Fibroblast of lung (primary cell): ENCODE data around the gene TJP1. TPM values are rescaled to one million over a fixed set of nuclear protein-coding genes. Genes with fewer than 3 reads are reported as not detected.

Experiments
- DNase-seq, 2 donors: peaks; one replicate each; pipeline versions ENCODE4 v3.0.0 to v3.0.0-alpha.2; 2010; ENCODE audit warnings: low read depth in 2 of 2
- H2AFZ ChIP-seq: 2 replicates; pipeline ENCODE4 v1.5.1; 2012; ENCODE audit warnings: low read length, control low read depth, inconsistent platforms
- H3K27ac ChIP-seq: 2 replicates; pipeline ENCODE4 v1.5.1; 2011; ENCODE audit warnings: low read length, control low read depth; ENCODE audit not compliant: insufficient read depth
- H3K27me3 ChIP-seq: 2 replicates; pipeline ENCODE4 v1.5.1; 2011; ENCODE audit warnings: mild to moderate bottlenecking, low read length; ENCODE audit not compliant: control insufficient read depth, insufficient read depth
- H3K36me3 ChIP-seq: 2 replicates; pipeline ENCODE4 v1.5.1; 2011; ENCODE audit warnings: low read length; ENCODE audit not compliant: control insufficient read depth, insufficient read depth
- H3K4me1 ChIP-seq: 2 replicates; pipeline ENCODE4 v1.5.1; 2011; ENCODE audit warnings: low read length; ENCODE audit not compliant: control insufficient read depth, insufficient read depth; ENCODE audit errors: extremely low read depth
- H3K4me2 ChIP-seq: 2 replicates; pipeline ENCODE4 v1.5.1; 2011; ENCODE audit warnings: low read length, control low read depth; ENCODE audit not compliant: insufficient read depth; ENCODE audit errors: extremely low read depth
- H3K4me3 ChIP-seq, 4 experiments: fragments of 200-600 bp in 1 of 4; sonication (generic) in 1 of 4; replicated peaks in 1 of 4; 2 replicates each; pipeline ENCODE4 v1.5.1; 2011 to 2016; ENCODE audit warnings: low read length in 4 of 4, low read depth in 3 of 4, mild to moderate bottlenecking in 3 of 4, control low read depth in 2 of 4, inconsistent platforms in 1 of 4, mixed read lengths in 1 of 4; ENCODE audit not compliant: insufficient read depth in 1 of 4; ENCODE audit errors: control extremely low read depth in 1 of 4
- H3K79me2 ChIP-seq: 2 replicates; pipeline ENCODE4 v1.5.1; 2012; ENCODE audit warnings: mild to moderate bottlenecking, low read length, inconsistent platforms; ENCODE audit not compliant: control insufficient read depth, insufficient read depth
- H3K9ac ChIP-seq: 2 replicates; pipeline ENCODE4 v1.5.1; 2011; ENCODE audit warnings: mild to moderate bottlenecking, low read length, control low read depth; ENCODE audit not compliant: insufficient read depth
- H3K9me3 ChIP-seq: 2 replicates; pipeline ENCODE4 v1.5.1; 2012; ENCODE audit warnings: low read depth, low read length; ENCODE audit not compliant: control insufficient read depth, insufficient read depth
- H4K20me1 ChIP-seq: 2 replicates; pipeline ENCODE4 v1.5.1; 2011; ENCODE audit warnings: low read length; ENCODE audit not compliant: control insufficient read depth, insufficient read depth; ENCODE audit errors: extremely low read depth
- CTCF ChIP-seq, 2 donors: IDR thresholded peaks in 1 of 2; conservative IDR thresholded peaks in 1 of 2; 1 replicate in 1 of 2; 2 replicates in 1 of 2; pipeline ENCODE4 v1.5.1; 2011 to 2012; ENCODE audit warnings: low read length in 2 of 2, control low read depth in 1 of 2, inconsistent platforms in 1 of 2, low read depth in 1 of 2, mild to moderate bottlenecking in 1 of 2
- EZH2 ChIP-seq: IDR thresholded peaks from 2 replicates; pipeline ENCODE4 v1.5.1; 2012; ENCODE audit warnings: low read length, control low read depth, mild to moderate bottlenecking; ENCODE audit errors: missing control alignments
- polyA plus RNA-seq, 2 donors: library from polyadenylated mRNA; depleted of rRNA in 1 of 2; stranded (reverse) in 1 of 2; unstranded in 1 of 2; fragments of >200 nt; gene quantifications; 2 replicates each; pipeline ENCODE4 v1.2.1, GENCODE V29; 2011 to 2012; ENCODE audit warnings: missing spikeins in 1 of 2
- total RNA-seq: library from RNA; depleted of rRNA; stranded (reverse); fragments of >200 nt; gene quantifications from 2 replicates; pipeline ENCODE4 v1.2.1, GENCODE V29; 2014

Gene TJP1
- total and polyA plus RNA-seq, 2 donors (not counting 1 experiment from before 2014, with no cell fraction given) = 53.7 to 110 TPM

DNA sequence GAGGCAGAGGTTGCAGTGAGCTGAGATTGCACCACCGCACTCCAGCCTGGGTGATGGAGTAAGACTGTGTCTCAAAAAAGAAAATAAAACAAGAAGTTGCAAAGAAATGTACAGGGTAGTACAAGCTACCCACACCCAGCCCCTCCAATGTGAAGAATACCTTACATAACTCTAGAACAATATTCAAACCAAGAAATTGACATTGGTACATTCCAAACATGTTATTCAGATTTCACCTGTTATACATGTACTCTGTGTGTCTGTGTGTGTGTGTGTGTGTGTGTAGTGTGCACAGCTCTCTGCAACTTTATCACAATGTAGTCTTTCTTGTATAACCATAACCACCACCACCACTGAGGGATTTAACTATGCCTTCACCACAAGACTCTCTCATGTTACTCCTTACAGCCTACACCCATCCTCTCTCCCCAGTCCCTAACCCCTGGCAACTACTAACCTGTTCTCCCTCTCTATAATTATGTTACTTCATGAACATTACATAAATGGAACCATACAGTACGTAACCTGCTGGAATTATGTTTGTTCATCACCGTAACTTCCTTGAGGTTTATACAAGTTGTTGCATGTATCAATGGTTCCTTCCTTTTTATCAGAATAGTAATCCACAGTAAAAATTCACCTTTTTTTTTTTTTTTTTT lies 16.2 kb upstream of the TJP1 start:
- H3K4me1 ChIP-seq = no peaks in the 10 kb centered on the region
- no peak for TF ChIP-seq CTCF (conservative IDR thresholded peaks at IDR 0.05 in 1 of 2, IDR thresholded peaks at IDR 0.05 in 1 of 2; ENCODE audit: low read depth in 1 of 2, low read length in 2 of 2)
- no peak for TF ChIP-seq EZH2
- H3K27ac ChIP-seq = no peak overlapping the region
- no peaks in the 10 kb centered on the region for H3K9me3 ChIP-seq
- no peaks in the 10 kb centered on the region for H3K36me3 ChIP-seq
- H3K9ac ChIP-seq = no peak overlapping the region
- H3K27me3 ChIP-seq = no peaks in the 10 kb centered on the region
- H3K4me3 ChIP-seq = no peak overlapping the region
- no peaks in the 10 kb centered on the region for H4K20me1 ChIP-seq
- DNase-seq = no peak
- no peaks in the 10 kb centered on the region for H3K79me2 ChIP-seq
- no peak overlapping the region for H3K4me2 ChIP-seq
- H2AFZ ChIP-seq = no peak overlapping the region

- Histone ChIP-seq H3K27me3 (no peaks in the 10 kb centered on the region), H4K20me1 (no peaks in the 10 kb centered on the region), H3K4me1 (no peaks in the 10 kb centered on the region), H3K9ac (no peak overlapping the region), H3K4me2 (no peak overlapping the region), H3K9me3 (no peaks in the 10 kb centered on the region), H3K4me3 (no peak overlapping the region), H3K27ac (no peak overlapping the region), H3K36me3 (no peaks in the 10 kb centered on the region), H3K79me2 (no peaks in the 10 kb centered on the region), H2AFZ (no peak overlapping the region)
- DNase-seq = peak; percentile 36 to 65
- TF ChIP-seq EZH2 = no peak
Measured at GRCh38 chr15:29835301-29835700, 13.0 kb upstream of the TJP1 start.

DNA sequence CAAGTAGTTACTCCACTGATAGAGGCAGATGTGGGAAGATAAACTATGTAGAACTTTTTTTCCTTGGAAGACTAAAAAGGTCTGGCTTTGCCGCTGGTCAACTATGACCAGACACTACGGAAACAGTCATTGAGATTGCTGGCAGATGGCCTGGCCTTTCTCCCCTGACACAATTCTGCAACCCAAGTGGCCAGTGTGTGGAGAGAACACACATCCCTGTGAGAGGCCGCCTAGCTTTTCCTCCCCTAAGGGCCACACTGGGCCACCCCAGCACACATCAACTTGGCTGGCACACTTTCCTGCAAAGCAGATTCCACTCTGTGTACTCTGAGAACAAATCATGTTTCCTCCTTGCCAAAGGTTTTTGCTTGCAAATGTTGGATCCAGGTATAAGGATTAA lies 10.4 kb upstream of the TJP1 start:
- H2AFZ ChIP-seq = no peak overlapping the region
- H3K4me2 ChIP-seq = no peak overlapping the region
- no peaks in the 10 kb centered on the region for H3K36me3 ChIP-seq
- TF ChIP-seq CTCF (conservative IDR thresholded peaks at IDR 0.05 in 1 of 2, IDR thresholded peaks at IDR 0.05 in 1 of 2; ENCODE audit: low read depth in 1 of 2, low read length in 2 of 2) (no peak), EZH2 (no peak)
- H3K27ac ChIP-seq = no peak overlapping the region
- H3K4me1 ChIP-seq = no peaks in the 10 kb centered on the region
- H3K79me2 ChIP-seq = no peaks in the 10 kb centered on the region
- H4K20me1 ChIP-seq = no peaks in the 10 kb centered on the region
- H3K9ac ChIP-seq = no peak overlapping the region
- no peak for DNase-seq
- H3K4me3 ChIP-seq = no peak overlapping the region
- no peaks in the 10 kb centered on the region for H3K9me3 ChIP-seq
- H3K27me3 ChIP-seq = no peaks in the 10 kb centered on the region
